HG02970 (cell line): ENCODE data around the gene DNM3.

Source experiments
- ATAC-seq: cut with Tn5 transposase; IDR thresholded peaks from one replicate; pipeline ENCODE4 v1.9.1; 2021; ENCODE audit warnings: mild to moderate bottlenecking, moderate library complexity, moderate number of reproducible peaks; ENCODE audit not compliant: unreplicated experiment, low FRiP score

DNM3 gene

GRCh38 chr1:172154551-172154950 is 313.3 kb downstream of the DNM3 start:
- peak; percentile 82 for ATAC-seq

GRCh38 chr1:172155766-172156165 is 314.5 kb downstream of the DNM3 start:
- no peak for ATAC-seq

- ATAC-seq = no peak
Measured at GRCh38 chr1:172162236-172162635, 320.9 kb downstream of the DNM3 start.

- ATAC-seq = no peak
Measured at GRCh38 chr1:172163498-172164215, 322.4 kb downstream of the DNM3 start.

GRCh38 chr1:172165403-172165802 is 324.1 kb downstream of the DNM3 start:
- ATAC-seq = no peak

GRCh38 chr1:172167796-172168596 is 326.7 kb downstream of the DNM3 start:
- ATAC-seq = no peak

- ATAC-seq = no peak
Measured at GRCh38 chr1:172168597-172168872, 327.2 kb downstream of the DNM3 start.

GRCh38 chr1:172169836-172170235 is 328.5 kb downstream of the DNM3 start:
- ATAC-seq = no peak

- no peak for ATAC-seq
Measured at GRCh38 chr1:172172352-172172831, 331.1 kb downstream of the DNM3 start.

GRCh38 chr1:172176206-172176605 is 334.9 kb downstream of the DNM3 start:
- no peak for ATAC-seq

GRCh38 chr1:172177849-172178248 is 336.6 kb downstream of the DNM3 start:
- no peak for ATAC-seq

- no peak for ATAC-seq
Measured at GRCh38 chr1:172178886-172179285, 337.6 kb downstream of the DNM3 start.

- ATAC-seq = no peak
Measured at GRCh38 chr1:172179918-172180317, 338.6 kb downstream of the DNM3 start.

- no peak for ATAC-seq
Measured at GRCh38 chr1:172180501-172181285, 339.4 kb downstream of the DNM3 start.

GRCh38 chr1:172184506-172185191 is 343.4 kb downstream of the DNM3 start:
- ATAC-seq = no peak

- peak; percentile 50 for ATAC-seq
Measured at GRCh38 chr1:172185211-172185610, 343.9 kb downstream of the DNM3 start.

- no peak for ATAC-seq
Measured at GRCh38 chr1:172185996-172186395, 344.7 kb downstream of the DNM3 start.

- no peak for ATAC-seq
Measured at GRCh38 chr1:172201572-172201971, 360.3 kb downstream of the DNM3 start.

GRCh38 chr1:172203135-172203823 is 362.0 kb downstream of the DNM3 start:
- ATAC-seq = no peak

GRCh38 chr1:172203902-172204301 is 362.6 kb downstream of the DNM3 start:
- ATAC-seq = no peak
